ENCODE measurements around the gene TOX3. TPM values are rescaled to one million over a fixed set of nuclear protein-coding genes. Genes with fewer than 3 reads are reported as not detected.

TOX3 gene
- total RNA-seq, 2 donors from 2014 or later, result not detected

- no peak for TF ChIP-seq CTCF (IDR thresholded peaks at IDR 0.05)
- no peaks in the 10 kb centered on the region for H3K9me3 ChIP-seq
Observed at GRCh38 chr16:52500963-52501362, 46.0 kb downstream of the TOX3 start.

GRCh38 chr16:52499060-52499440 lies 47.9 kb downstream of the TOX3 start:
- no peak for TF ChIP-seq CTCF (IDR thresholded peaks at IDR 0.05)
- no peak overlapping the region for H3K27ac ChIP-seq
- DNase-seq (ENCODE audit: low spot score), result no peak
- H3K4me3 ChIP-seq, result no peak overlapping the region
- no peaks in the 10 kb centered on the region for H3K36me3 ChIP-seq
- H3K27me3 ChIP-seq, result no peaks in the 10 kb centered on the region
- H3K9me3 ChIP-seq, result no peaks in the 10 kb centered on the region
- no peaks in the 10 kb centered on the region for H3K4me1 ChIP-seq

More at GRCh38 chr16:52500963-52501362, 46.0 kb downstream of the TOX3 start:
- no peaks in the 10 kb centered on the region for H3K4me1 ChIP-seq
- H3K27me3 ChIP-seq, result no peaks in the 10 kb centered on the region
- no peak overlapping the region for H3K27ac ChIP-seq
- no peaks in the 10 kb centered on the region for H3K36me3 ChIP-seq
- no peak overlapping the region for H3K4me3 ChIP-seq
- DNase-seq (ENCODE audit: low spot score), result no peak

GRCh38 chr16:52498328-52499059 lies 48.4 kb downstream of the TOX3 start:
- no peak for TF ChIP-seq CTCF (IDR thresholded peaks at IDR 0.05)
- H3K27me3 ChIP-seq, result no peaks in the 10 kb centered on the region
- no peaks in the 10 kb centered on the region for H3K4me1 ChIP-seq
- no peaks in the 10 kb centered on the region for H3K9me3 ChIP-seq
- no peak overlapping the region for H3K4me3 ChIP-seq
- H3K27ac ChIP-seq, result no peak overlapping the region
- no peaks in the 10 kb centered on the region for H3K36me3 ChIP-seq
- no peak for DNase-seq (ENCODE audit: low spot score)

- DNase-seq (ENCODE audit: low spot score), result no peak
- Histone ChIP-seq H3K4me3 (no peak overlapping the region), H3K27me3 (no peaks in the 10 kb centered on the region), H3K4me1 (no peaks in the 10 kb centered on the region), H3K36me3 (no peaks in the 10 kb centered on the region), H3K9me3 (no peaks in the 10 kb centered on the region), H3K27ac (no peak overlapping the region)
- no peak for TF ChIP-seq CTCF (IDR thresholded peaks at IDR 0.05)
Observed at GRCh38 chr16:52497067-52497816, 49.7 kb downstream of the TOX3 start.

GRCh38 chr16:52496051-52496876 lies 50.7 kb downstream of the TOX3 start:
- Histone ChIP-seq H3K36me3 (no peaks in the 10 kb centered on the region), H3K4me3 (no peak overlapping the region), H3K27me3 (no peaks in the 10 kb centered on the region), H3K27ac (no peak overlapping the region), H3K9me3 (no peaks in the 10 kb centered on the region), H3K4me1 (no peaks in the 10 kb centered on the region)
- no peak for TF ChIP-seq CTCF (IDR thresholded peaks at IDR 0.05)
- DNase-seq (ENCODE audit: low spot score), result no peak

Measured in right atrium auricular region (tissue), 2 donors.